ENCODE results near the gene CPB1. TPM values are rescaled to one million over a fixed set of nuclear protein-coding genes. Genes with fewer than 3 reads are reported as not detected.

The CPB1 gene
- polyA plus RNA-seq, 3 donors from 2014 or later = not detected

DNA sequence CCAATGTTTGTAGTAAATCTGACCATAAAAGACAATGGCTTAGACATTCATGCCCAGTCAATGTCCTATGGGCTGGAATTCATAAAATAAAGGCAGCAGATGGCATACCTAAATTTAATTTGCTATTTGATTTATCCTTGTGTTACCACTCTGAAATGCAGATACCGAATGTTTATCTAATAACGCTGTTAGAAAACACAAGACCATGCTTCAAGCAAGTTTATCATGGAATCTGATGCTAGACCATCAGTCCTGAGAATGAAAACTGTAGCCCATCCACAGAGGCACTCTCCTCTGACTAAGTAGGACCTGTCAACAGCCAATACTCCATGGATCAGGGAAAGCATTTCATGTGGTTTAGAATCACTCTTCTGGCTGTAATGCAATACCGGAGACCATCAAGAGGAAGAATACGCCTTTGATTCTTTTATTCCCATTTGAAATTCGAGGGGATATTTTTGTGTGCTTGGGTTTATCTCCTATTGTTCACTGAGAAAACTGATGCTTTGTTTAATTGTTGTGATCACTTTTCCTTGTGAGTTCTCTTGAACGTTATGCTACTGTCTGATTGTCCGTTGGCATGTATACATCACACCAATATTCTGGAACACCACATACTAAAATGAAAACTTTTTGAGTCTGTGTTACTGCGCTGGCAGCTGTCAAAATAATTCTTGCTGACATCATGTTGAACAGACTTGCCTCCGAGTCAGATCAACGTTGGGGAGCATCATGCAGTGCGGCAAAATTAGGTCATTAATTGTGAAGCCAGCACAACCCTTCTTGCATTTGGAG is 12.1 kb upstream of the CPB1 start:
- no peak for DNase-seq
- Mint-ChIP-seq H3K27ac (no peak overlapping the region), H3K4me1 (no peaks in the 10 kb centered on the region), H3K27me3 (ENCODE audit: low read depth in 3 of 3) (peaks cover 0 to 2% (median 0%) of the 10 kb centered on the region in 3 donors), H3K9me3 (no peaks in the 10 kb centered on the region), H3K4me3 (no peak overlapping the region), H3K36me3 (no peaks in the 10 kb centered on the region)

DNA sequence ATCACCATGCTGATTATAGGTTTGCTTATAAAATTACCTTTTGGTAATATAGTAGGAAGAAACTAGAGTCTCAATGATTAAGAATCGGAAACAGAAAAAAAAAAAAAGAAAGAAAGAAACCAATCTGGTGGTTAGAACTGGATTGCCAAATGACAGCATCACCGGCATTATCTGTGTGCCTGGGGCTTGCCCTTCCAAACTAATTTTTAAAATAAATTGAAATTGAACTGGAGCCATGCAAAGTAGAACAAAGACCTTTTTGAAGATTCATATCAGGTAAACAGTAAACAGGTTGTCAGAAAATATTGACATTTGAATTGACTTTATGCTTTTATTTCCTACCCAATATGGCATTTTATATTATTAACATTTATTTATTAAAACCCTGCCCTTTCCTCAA is 11.2 kb upstream of the CPB1 start:
- H3K36me3 Mint-ChIP-seq = no peaks in the 10 kb centered on the region
- H3K4me1 Mint-ChIP-seq = no peaks in the 10 kb centered on the region
- no peak overlapping the region for H3K4me3 Mint-ChIP-seq
- H3K9me3 Mint-ChIP-seq = no peaks in the 10 kb centered on the region
- peaks cover 0 to 2% (median 0%) of the 10 kb centered on the region in 3 donors for H3K27me3 Mint-ChIP-seq (ENCODE audit: low read depth in 3 of 3)
- DNase-seq = no peak
- H3K27ac Mint-ChIP-seq = no peak overlapping the region

DNA sequence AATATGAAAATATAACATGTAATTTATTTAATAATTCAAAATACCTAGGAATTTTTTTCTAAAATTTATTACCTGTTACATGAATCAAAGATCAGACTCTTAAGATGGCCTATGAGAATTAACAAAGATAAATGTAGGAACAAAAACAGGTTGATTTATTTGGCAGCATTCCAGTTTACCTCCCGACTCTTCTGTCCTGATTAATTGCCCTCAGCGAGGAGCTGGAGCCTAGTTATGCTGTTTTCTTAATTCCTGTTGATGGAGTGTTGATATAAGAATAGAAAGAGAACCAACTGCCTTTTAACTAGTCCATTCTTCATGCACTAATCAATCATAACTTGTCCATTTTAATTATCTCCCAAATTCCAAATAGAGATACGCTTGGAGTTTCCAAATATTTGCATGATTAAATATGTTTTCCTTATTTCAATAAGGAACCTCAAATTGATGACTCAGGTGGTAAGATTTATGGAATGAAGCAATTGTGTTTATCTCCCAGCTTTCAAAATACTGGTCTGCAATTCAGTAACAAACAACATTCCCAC is 10.6 kb upstream of the CPB1 start:
- Mint-ChIP-seq H3K27me3 (ENCODE audit: low read depth in 3 of 3) (peaks cover 0 to 2% (median 0%) of the 10 kb centered on the region in 3 donors), H3K27ac (no peak overlapping the region), H3K9me3 (peaks cover 0 to 2% (median 0%) of the 10 kb centered on the region in 6 donors), H3K4me1 (no peaks in the 10 kb centered on the region), H3K36me3 (no peaks in the 10 kb centered on the region), H3K4me3 (no peak overlapping the region)
- DNase-seq = no peak

DNA sequence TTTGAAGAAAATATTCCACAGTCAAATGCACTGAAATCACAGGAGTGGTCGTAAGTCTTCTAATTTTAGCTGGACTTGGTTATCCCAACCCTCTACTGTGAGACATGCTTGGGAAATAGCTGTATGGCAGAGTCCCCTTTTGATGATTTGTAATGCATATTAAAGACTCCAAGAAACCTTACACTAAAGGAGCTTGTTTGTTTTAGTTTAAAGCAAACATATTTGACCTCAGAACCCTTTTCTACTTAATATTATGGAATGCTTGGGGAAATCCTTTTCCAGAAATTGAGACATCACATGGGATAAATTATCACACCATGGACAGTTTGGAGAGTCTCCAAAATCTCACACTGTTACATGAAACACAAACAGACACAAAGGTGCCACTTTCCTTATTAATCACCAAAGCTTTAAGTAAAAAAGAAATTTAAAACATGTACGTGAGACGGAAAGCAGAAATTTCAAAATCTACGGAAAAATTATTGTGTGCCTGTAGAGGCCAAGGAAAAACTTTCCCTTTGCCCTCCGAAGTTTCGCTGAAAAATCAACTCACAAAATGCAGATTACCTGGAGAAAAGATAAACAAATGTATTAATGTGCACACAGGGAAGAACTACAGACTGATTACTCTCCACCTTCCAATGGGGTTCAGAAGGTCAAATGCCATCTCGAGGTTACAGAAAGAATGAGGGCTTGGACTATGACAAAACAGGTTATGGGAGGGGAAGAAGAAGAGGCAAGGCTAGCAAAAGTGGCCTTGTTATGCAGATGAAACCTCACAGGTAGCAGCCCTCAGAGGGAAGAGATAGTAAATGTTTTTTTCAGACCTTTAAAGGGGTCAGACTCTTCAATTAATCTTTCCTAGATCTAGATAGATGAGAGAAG is 7.0 kb upstream of the CPB1 start:
- Mint-ChIP-seq H3K27ac (no peak overlapping the region), H3K36me3 (no peaks in the 10 kb centered on the region), H3K4me1 (no peaks in the 10 kb centered on the region), H3K27me3 (ENCODE audit: low read depth in 3 of 3) (peaks cover 0 to 8% (median 1%) of the 10 kb centered on the region in 3 donors), H3K4me3 (no peak overlapping the region), H3K9me3 (peaks cover 0 to 4% (median 0%) of the 10 kb centered on the region in 6 donors)
- no peak for DNase-seq

DNA sequence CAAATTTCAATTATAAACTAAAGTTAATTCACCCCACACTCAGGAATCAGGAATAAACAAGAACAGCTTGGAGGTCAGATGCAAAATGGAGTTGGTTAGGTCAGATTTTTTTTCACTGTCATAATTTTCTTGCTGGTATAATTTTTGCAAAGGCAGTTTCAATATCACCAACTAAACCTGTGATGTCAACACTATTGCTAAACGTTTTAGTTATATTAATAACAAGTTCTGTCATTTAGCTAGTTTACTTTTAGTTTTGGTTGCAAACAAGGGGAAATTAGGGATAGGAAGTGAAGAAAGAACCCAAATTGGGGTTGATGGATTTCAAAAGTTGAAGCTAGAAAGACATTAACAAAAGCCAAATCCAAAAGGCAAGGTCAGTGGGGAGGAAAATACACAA is 4.6 kb upstream of the CPB1 start:
- peaks cover 0 to 8% (median 1%) of the 10 kb centered on the region in 3 donors for H3K27me3 Mint-ChIP-seq (ENCODE audit: low read depth in 3 of 3)
- no peak overlapping the region for H3K4me3 Mint-ChIP-seq
- H3K36me3 Mint-ChIP-seq = no peaks in the 10 kb centered on the region
- H3K27ac Mint-ChIP-seq = no peak overlapping the region
- H3K4me1 Mint-ChIP-seq = no peaks in the 10 kb centered on the region
- no peak for DNase-seq
- peaks cover 0 to 6% (median 0%) of the 10 kb centered on the region in 6 donors for H3K9me3 Mint-ChIP-seq

DNA sequence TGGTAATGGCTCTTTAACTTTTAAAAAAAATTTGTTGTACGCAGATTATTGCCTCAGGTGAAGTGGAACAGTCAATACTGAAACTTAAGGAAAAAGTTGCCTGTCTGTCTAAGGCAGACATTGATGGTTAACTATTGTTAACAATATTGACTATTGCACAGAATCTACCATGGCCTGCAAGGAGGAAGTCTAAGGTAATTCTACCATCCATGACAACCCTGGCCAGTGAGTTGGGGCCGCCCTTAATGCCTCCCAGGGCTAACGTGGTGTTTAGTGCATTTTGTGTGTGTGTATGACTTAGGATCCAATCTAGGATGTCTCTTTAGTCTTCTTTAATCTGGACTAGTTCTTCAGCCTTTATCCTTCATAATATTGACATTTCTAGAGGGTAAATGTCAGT is 2.1 kb upstream of the CPB1 start:
- DNase-seq = no peak
- Mint-ChIP-seq H3K27me3 (ENCODE audit: low read depth in 3 of 3) (peaks cover 0 to 10% (median 1%) of the 10 kb centered on the region in 3 donors), H3K9me3 (peaks cover 0 to 6% (median 0%) of the 10 kb centered on the region in 6 donors), H3K27ac (no peak overlapping the region), H3K36me3 (no peaks in the 10 kb centered on the region), H3K4me3 (no peak overlapping the region), H3K4me1 (no peaks in the 10 kb centered on the region)

DNA sequence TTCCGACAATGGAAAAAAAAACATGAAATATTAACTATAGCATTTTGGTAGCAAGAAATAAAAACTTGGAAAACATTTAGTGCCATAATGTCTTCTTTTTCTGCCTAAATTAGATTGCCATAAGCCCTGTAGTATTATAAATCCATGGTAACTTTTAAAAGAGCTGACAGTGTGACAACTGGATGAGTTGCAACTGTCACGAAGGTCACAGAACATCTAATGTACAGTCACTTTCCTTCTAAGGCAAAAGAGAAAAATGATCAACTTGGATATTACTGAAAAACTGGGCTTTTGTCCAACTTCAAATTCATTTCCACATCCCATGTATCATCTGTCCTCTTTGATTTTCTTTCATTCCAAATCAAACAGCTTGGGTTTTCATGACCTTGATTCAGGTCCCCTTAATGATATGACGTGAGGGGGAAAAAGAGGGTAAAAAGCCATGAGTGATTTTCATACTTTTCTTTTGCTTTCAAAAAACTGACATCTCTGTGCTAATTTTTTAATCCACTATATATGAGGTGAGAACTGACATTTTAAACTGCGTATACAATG is 602 bp downstream of the CPB1 start:
- H3K27ac Mint-ChIP-seq = no peak overlapping the region
- no peak for DNase-seq
- peaks cover 0 to 6% (median 0%) of the 10 kb centered on the region in 6 donors for H3K9me3 Mint-ChIP-seq
- no peaks in the 10 kb centered on the region for H3K36me3 Mint-ChIP-seq
- H3K4me1 Mint-ChIP-seq = no peaks in the 10 kb centered on the region
- peaks cover 0 to 10% (median 1%) of the 10 kb centered on the region in 3 donors for H3K27me3 Mint-ChIP-seq (ENCODE audit: low read depth in 3 of 3)
- H3K4me3 Mint-ChIP-seq = no peak overlapping the region

DNA sequence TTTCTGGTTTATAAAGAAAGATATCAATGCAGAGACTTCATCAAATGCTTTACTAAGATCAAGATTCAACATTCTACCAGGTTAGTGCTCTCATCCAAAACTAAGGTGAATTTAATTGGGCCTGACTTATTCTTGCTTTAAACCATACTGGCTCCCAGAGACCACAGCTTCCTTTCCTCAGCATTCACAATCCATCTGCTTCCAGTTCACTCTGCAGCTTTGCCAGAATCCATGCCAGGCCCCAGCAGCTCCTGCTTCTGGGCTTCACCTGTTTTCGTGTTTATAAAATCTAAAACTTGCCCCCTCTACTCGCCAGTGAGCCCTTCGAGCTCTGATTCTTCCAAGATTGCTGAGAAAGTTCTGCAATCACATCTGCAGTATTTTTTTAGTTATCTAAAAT is 2.3 kb downstream of the CPB1 start:
- H3K27me3 Mint-ChIP-seq (ENCODE audit: low read depth in 3 of 3) = peaks cover 0 to 10% (median 0%) of the 10 kb centered on the region in 3 donors
- no peak overlapping the region for H3K4me3 Mint-ChIP-seq
- H3K36me3 Mint-ChIP-seq = no peaks in the 10 kb centered on the region
- peaks cover 0 to 2% (median 0%) of the 10 kb centered on the region in 6 donors for H3K9me3 Mint-ChIP-seq
- DNase-seq = no peak
- no peaks in the 10 kb centered on the region for H3K4me1 Mint-ChIP-seq
- H3K27ac Mint-ChIP-seq = no peak overlapping the region

DNA sequence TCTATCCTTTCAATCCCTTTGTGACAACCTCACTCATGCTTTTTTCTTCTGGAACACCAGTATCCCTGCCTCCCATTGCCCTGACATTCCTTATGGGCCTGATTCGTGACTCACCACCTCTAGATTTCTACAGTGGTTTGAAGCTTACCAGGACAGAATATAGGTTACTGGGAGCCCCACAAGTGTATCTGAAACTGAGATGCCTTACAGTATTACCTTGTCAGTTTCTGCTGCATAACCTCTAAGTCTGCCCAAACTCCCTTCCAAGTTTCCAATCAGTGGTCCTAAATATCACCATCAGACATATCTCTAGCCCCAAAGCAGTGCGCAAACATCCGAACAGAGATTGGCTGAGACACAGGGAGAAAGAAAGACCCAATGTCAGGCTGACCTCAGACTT is 5.6 kb downstream of the CPB1 start:
- no peaks in the 10 kb centered on the region for H3K4me1 Mint-ChIP-seq
- H3K36me3 Mint-ChIP-seq = no peaks in the 10 kb centered on the region
- no peak overlapping the region for H3K27ac Mint-ChIP-seq
- no peaks in the 10 kb centered on the region for H3K9me3 Mint-ChIP-seq
- H3K4me3 Mint-ChIP-seq = no peak overlapping the region
- DNase-seq = no peak
- peaks cover 0 to 6% (median 3%) of the 10 kb centered on the region in 3 donors for H3K27me3 Mint-ChIP-seq (ENCODE audit: low read depth in 3 of 3)

DNA sequence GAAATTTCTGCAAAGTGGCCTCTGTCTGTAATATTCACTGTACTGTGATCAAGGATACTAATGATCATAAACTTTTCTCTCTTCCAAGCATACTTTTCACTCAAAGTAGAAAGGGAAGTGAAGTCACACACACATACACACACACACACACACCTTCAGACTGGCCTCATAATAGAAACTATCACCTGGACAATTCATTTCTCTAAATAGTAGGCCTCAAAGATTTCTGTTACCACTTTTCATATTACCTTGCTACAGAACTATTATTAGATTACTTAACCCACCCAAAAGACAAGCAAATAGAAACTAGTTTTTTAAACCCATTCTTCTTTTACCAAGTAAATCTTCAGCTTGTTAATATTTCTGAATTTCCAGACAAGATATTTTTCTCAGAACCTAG is 12.2 kb downstream of the CPB1 start:
- no peak for DNase-seq
- Mint-ChIP-seq H3K27ac (no peak overlapping the region), H3K4me1 (no peaks in the 10 kb centered on the region), H3K9me3 (no peaks in the 10 kb centered on the region), H3K27me3 (ENCODE audit: low read depth in 3 of 3) (peaks cover 0 to 8% (median 8%) of the 10 kb centered on the region in 3 donors), H3K4me3 (no peak overlapping the region), H3K36me3 (no peaks in the 10 kb centered on the region)

DNA sequence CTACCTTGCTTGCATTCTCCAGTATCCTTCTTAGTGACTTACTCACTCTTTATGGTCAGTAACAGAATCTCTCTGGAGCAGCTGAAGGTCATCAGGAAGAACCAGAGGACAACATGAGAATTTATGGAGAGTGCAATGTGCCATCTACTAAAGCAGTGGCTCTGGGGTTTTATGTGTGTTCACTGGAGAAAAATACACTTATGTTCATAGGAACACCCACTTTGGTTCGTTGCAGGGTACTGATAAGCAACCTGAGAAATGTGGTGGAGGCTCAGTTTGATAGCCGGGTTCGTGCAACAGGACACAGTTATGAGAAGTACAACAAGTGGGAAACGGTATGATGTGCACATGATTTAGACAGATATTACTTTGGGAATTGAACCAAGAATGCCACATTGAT is 12.8 kb downstream of the CPB1 start:
- no peak for DNase-seq
- peaks cover 0 to 8% (median 5%) of the 10 kb centered on the region in 3 donors for H3K27me3 Mint-ChIP-seq (ENCODE audit: low read depth in 3 of 3)
- no peak overlapping the region for H3K4me3 Mint-ChIP-seq
- H3K36me3 Mint-ChIP-seq = no peaks in the 10 kb centered on the region
- no peaks in the 10 kb centered on the region for H3K9me3 Mint-ChIP-seq
- no peak overlapping the region for H3K27ac Mint-ChIP-seq
- no peaks in the 10 kb centered on the region for H3K4me1 Mint-ChIP-seq

DNA sequence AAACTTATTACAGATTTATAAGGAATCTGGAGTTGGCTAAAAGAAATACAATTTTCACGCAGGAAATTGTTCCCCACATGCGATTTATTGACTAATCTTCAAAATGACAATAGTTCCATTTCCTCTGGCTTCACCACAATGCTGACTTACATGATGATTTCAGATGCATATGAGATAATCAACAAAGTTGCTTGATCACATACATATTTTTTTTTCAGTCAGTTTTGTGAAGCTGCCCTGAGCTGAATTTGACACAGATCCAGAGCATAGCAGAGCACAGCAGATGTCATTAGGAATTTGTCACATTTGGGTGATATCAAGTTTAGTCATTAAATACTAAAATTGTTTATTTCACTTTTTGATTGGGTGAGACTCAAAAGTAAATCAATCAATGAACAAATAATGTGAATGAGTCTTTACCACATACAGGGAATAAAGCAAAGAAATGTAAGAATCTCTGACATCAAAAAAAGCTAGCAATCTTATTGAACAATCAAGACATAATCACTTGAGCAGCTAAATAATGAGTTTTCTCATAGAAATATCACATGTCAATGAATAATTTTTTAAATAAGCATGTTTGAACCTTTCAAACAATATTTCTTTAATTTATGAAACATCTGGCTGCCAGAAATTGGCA is 18.3 kb downstream of the CPB1 start:
- Mint-ChIP-seq H3K27me3 (ENCODE audit: low read depth in 3 of 3) (peaks cover 1 to 6% (median 6%) of the 10 kb centered on the region in 3 donors), H3K27ac (no peak overlapping the region), H3K9me3 (no peaks in the 10 kb centered on the region), H3K36me3 (no peaks in the 10 kb centered on the region), H3K4me1 (no peaks in the 10 kb centered on the region), H3K4me3 (no peak overlapping the region)
- no peak for DNase-seq

DNA sequence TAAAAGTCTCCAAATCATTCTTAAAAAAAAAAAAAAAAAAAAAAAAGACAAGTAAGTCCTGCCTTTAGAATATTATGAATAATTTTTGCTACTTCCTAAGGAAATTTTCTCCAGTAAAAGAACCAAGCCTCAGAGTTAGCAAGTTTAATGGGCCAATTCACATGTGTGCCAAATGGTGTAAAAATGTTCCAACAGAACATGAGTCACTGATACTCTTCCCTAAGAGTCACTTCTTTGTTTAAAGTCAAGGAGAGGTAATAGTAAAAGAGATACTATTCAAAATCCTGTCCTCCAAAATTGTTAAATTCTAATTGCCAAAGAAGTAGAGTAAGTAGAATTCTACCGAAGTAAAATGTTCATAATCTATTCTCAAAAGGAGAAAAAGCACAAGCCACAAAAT is 19.7 kb downstream of the CPB1 start:
- Mint-ChIP-seq H3K4me1 (no peaks in the 10 kb centered on the region), H3K36me3 (no peaks in the 10 kb centered on the region), H3K27ac (no peak overlapping the region), H3K27me3 (ENCODE audit: low read depth in 3 of 3) (peaks cover 1 to 7% (median 5%) of the 10 kb centered on the region in 3 donors), H3K9me3 (no peaks in the 10 kb centered on the region), H3K4me3 (no peak overlapping the region)
- no peak for DNase-seq

Data from immature natural killer cell (primary cell).